Stimulated activated CD8-positive, alpha-beta memory T cell treated with anti-CD3 and anti-CD28 coated beads, Interleukin-4, amount 100 ng/mL, for 48 hours (primary cell): ENCODE results near the gene TANC2.

ENCODE experiments used
- DNase-seq: peaks from one replicate; pipeline ENCODE4 v3.0.0-alpha.2; 2020

Gene TANC2

GRCh38 chr17:63015824-63016223 is 49.8 kb downstream of the TANC2 start:
- no peak for DNase-seq
